Keratinocyte (primary cell): ENCODE measurements around the gene STKLD1. TPM values are rescaled to one million over a fixed set of nuclear protein-coding genes. Genes with fewer than 3 reads are reported as not detected.
"Not testable (repeated sequence)": the region's sequence is repeated elsewhere in the genome, so short reads cannot be mapped to it uniquely, and the experiment has no call there.

ENCODE experiments used
- DNase-seq: peaks from one replicate; pipeline ENCODE4 v3.0.0-alpha.2; 2011; ENCODE audit warnings: low read depth, missing footprints, low spot score
- FAIRE-seq: peaks from 2 replicates; lab custom pipeline; 2011; peaks lifted over from hg19 to GRCh38; lab: Jason Lieb, UNC
- H2AFZ ChIP-seq: 2 replicates; pipeline ENCODE4 v1.6.0; 2012; ENCODE audit warnings: low read length, control low read depth, inconsistent platforms; ENCODE audit not compliant: control insufficient read depth
- H3K27ac ChIP-seq: 2 replicates; pipeline ENCODE4 v1.5.1; 2011; ENCODE audit warnings: low read length; ENCODE audit not compliant: control insufficient read depth, insufficient read depth
- H3K27me3 ChIP-seq: 3 replicates; pipeline ENCODE4 v1.6.0; 2011; ENCODE audit warnings: low read length; ENCODE audit not compliant: control insufficient read depth, insufficient read depth; ENCODE audit errors: extremely low read depth
- H3K36me3 ChIP-seq, 2 experiments: 2 replicates in 1 of 2; 3 replicates in 1 of 2; pipeline ENCODE4 v1.5.1; 2011; ENCODE audit warnings: low read length in 2 of 2, mild to moderate bottlenecking in 1 of 2; ENCODE audit not compliant: control insufficient read depth in 2 of 2, insufficient read depth in 2 of 2; ENCODE audit errors: extremely low read depth in 1 of 2
- H3K4me1 ChIP-seq: 3 replicates; pipeline ENCODE4 v1.5.1; 2011; ENCODE audit warnings: low read length; ENCODE audit not compliant: control insufficient read depth, insufficient read depth; ENCODE audit errors: extremely low read depth
- H3K4me2 ChIP-seq: 3 replicates; pipeline ENCODE4 v1.6.0; 2011; ENCODE audit warnings: low read depth, low read length; ENCODE audit not compliant: control insufficient read depth, insufficient read depth; ENCODE audit errors: extremely low read depth
- H3K4me3 ChIP-seq, 3 experiments: fragments of 200-600 bp in 1 of 3; sonication (generic) in 1 of 3; 2 replicates in 2 of 3; 3 replicates in 1 of 3; pipeline ENCODE4 v1.5.1; 2011 to 2016; ENCODE audit warnings: low read length in 3 of 3, mild to moderate bottlenecking in 3 of 3, control low read depth in 2 of 3, inconsistent platforms in 1 of 3, low read depth in 1 of 3, mixed read lengths in 1 of 3, mixed run types in 1 of 3, moderate library complexity in 1 of 3; ENCODE audit not compliant: control insufficient read depth in 2 of 3, insufficient read depth in 2 of 3; ENCODE audit errors: extremely low read depth in 1 of 3
- H3K79me2 ChIP-seq: 2 replicates; pipeline ENCODE4 v1.6.0; 2012; ENCODE audit warnings: low read length; ENCODE audit not compliant: control insufficient read depth, insufficient read depth
- H3K9ac ChIP-seq: 3 replicates; pipeline ENCODE4 v1.6.0; 2011; ENCODE audit warnings: low read length; ENCODE audit not compliant: control insufficient read depth, insufficient read depth; ENCODE audit errors: extremely low read depth
- H3K9me1 ChIP-seq: 3 replicates; pipeline ENCODE4 v1.6.0; 2011; ENCODE audit warnings: low read length; ENCODE audit not compliant: control insufficient read depth, insufficient read depth; ENCODE audit errors: extremely low read depth
- H3K9me3 ChIP-seq: 2 replicates; pipeline ENCODE4 v1.5.1; 2012; ENCODE audit warnings: low read depth, low read length; ENCODE audit not compliant: control insufficient read depth
- H4K20me1 ChIP-seq: 3 replicates; pipeline ENCODE4 v1.6.0; 2011; ENCODE audit warnings: low read length; ENCODE audit not compliant: control insufficient read depth, insufficient read depth; ENCODE audit errors: extremely low read depth
- CTCF ChIP-seq, 3 experiments: IDR thresholded peaks in 1 of 3; conservative IDR thresholded peaks in 1 of 3; optimal IDR thresholded peaks in 1 of 3; 2 replicates in 2 of 3; 3 replicates in 1 of 3; pipeline versions ENCODE3 to v1.5.1; 2011; ENCODE audit warnings: low read length in 3 of 3, mild to moderate bottlenecking in 3 of 3, moderate library complexity in 2 of 3, control low read depth in 1 of 3, inconsistent platforms in 1 of 3; ENCODE audit not compliant: insufficient read depth in 2 of 3; ENCODE audit errors: extremely low read depth in 1 of 3
- EZH2 ChIP-seq: IDR thresholded peaks from one replicate; pipeline ENCODE4 v1.6.1; 2012; ENCODE audit warnings: inconsistent platforms, mild to moderate bottlenecking, low read length, moderate library complexity
- dilution Hi-C: fragments of 300-500 bp; cut with MboI; formaldehyde crosslinking; loops from one replicate; pipeline ENCODE4 v1.7.0; 2020; ENCODE audit warnings: low sequenced_read_pairs; ENCODE audit not compliant: extremely low pct_ligation_motif_present
- polyA plus RNA-seq, 5 experiments: library from polyadenylated mRNA; depleted of rRNA in 3 of 5; stranded (reverse) in 3 of 5; stranded (forward) in 1 of 5; unstranded in 1 of 5; fragments of >200 nt; gene quantifications; 1 replicate in 1 of 5; 2 replicates in 3 of 5; 3 replicates in 1 of 5; pipeline versions ENCODE4 v1.2.1 to v1.2.3, GENCODE V29; 2011 to 2012; ENCODE audit warnings: missing spikeins in 2 of 5, low read depth in 1 of 5, low replicate concordance in 1 of 5

Gene STKLD1
- polyA plus RNA-seq, 1 donor (not counting 4 experiments of a cell fraction or from before 2014, with no cell fraction given), result 0.77 TPM

- Histone ChIP-seq H3K36me3 (peaks cover 20 to 21% of the 10 kb centered on the region in 2 experiments), H3K79me2 (peaks cover 59% of the 10 kb centered on the region), H3K4me2 (peak overlapping the region; percentile 81), H3K9me3 (no peaks in the 10 kb centered on the region), H3K27me3 (no peaks in the 10 kb centered on the region), H3K9ac (peak overlapping the region; percentile 97), H3K4me3 (peak overlapping the region; percentile 83 to 99 (median 95)), H3K9me1 (peaks cover 8% of the 10 kb centered on the region), H2AFZ (no peak overlapping the region), H3K27ac (peak overlapping the region; percentile 92), H3K4me1 (peaks cover 35% of the 10 kb centered on the region), H4K20me1 (peaks cover 32% of the 10 kb centered on the region)
- dilution Hi-C loops, result no loop called here
- DNase-seq (no peak), FAIRE-seq (no peak)
- TF ChIP-seq CTCF (optimal IDR thresholded peaks at IDR 0.05 in 1 of 3, IDR thresholded peaks at IDR 0.05 in 1 of 3, conservative IDR thresholded peaks at IDR 0.05 in 1 of 3; ENCODE audit: extremely low read depth in 1 of 3, insufficient read depth in 2 of 3, low read length in 3 of 3), result no peak
- TF ChIP-seq EZH2, result no peak
These were observed 1.5 kb upstream of the STKLD1 start for GRCh38 chr9:133374612-133375115.

DNA sequence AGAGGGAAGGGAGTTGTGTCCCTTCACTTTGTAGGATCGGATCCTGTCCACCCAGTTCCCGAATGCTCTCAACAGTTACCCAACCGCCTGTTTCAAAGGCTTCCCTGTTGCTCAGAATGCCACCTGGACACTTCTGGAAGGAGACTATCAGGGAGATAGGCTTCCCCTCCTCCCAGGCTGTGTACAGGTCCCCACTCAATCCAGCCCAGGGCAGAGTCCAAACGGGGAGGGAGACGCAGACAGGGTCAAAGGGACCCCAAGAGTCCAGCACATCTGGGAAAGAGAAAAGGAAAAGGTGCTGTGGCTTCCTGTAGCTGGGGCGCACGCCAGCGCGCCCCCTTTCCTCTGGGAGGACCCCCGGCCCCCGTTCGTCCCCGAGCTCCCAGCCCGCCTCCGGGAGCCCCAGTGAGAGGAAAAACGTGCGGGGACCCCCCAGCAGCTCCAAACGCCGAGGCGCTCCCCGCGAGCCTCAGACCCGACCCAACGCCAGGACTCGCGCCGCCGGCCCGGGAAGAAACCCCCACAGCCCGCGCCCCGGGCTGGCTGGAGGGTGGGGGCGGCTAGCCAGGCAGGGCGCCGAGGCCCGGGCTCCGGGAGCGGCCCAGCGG is 946 bp upstream of the STKLD1 start:
- Histone ChIP-seq H2AFZ (no peak overlapping the region), H3K9me1 (peaks cover 8% of the 10 kb centered on the region), H4K20me1 (peaks cover 28% of the 10 kb centered on the region), H3K79me2 (peaks cover 53% of the 10 kb centered on the region), H3K4me2 (peak overlapping the region; percentile 81), H3K9ac (peak overlapping the region; percentile 97), H3K9me3 (no peaks in the 10 kb centered on the region), H3K4me1 (peaks cover 34% of the 10 kb centered on the region), H3K27me3 (no peaks in the 10 kb centered on the region), H3K36me3 (peaks cover 15 to 19% of the 10 kb centered on the region in 2 experiments), H3K27ac (peak overlapping the region; percentile 92), H3K4me3 (peak overlapping the region; percentile 83 to 99 (median 95))
- no peak for FAIRE-seq
- DNase-seq, result no peak
- dilution Hi-C loops, result no loop called here
- TF ChIP-seq EZH2 (no peak), CTCF (optimal IDR thresholded peaks at IDR 0.05 in 1 of 3, IDR thresholded peaks at IDR 0.05 in 1 of 3, conservative IDR thresholded peaks at IDR 0.05 in 1 of 3; ENCODE audit: extremely low read depth in 1 of 3, insufficient read depth in 2 of 3, low read length in 3 of 3) (peak in 1 of 3 experiments; percentile 42)

DNA sequence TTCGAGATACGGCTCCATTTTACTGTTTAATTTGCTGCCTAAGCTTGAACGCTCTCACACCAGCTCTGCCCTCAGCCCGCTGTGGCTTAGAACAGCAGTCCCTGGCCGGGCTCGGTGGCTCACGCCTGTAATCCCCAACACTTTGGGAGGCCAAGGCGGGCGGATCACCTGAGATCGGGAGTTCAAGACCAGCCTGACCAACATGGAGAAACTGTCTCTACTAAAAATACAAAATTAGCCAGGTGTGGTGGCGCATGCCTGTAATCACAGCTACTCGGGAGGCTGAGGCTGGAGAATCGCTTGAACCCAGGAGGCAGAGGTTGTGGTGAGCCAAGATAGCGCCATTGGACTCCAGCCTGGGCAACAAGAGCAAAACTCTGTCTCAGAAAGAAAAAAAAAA is 1.1 kb downstream of the STKLD1 start:
- H3K4me2 ChIP-seq, DNase-seq, dilution Hi-C loops, H4K20me1 ChIP-seq, H3K9me1 ChIP-seq, H3K9me3 ChIP-seq, H3K36me3 ChIP-seq, H3K27me3 ChIP-seq, H3K4me3 ChIP-seq, FAIRE-seq, H3K9ac ChIP-seq, H2AFZ ChIP-seq, H3K27ac ChIP-seq: not testable (repeated sequence)
- peaks cover 18% of the 10 kb centered on the region for H3K4me1 ChIP-seq
- peaks cover 32% of the 10 kb centered on the region for H3K79me2 ChIP-seq
